HepG2 (cell line): Measurements from ENCODE around the gene NSD1. TPM values are rescaled to one million over a fixed set of nuclear protein-coding genes. Genes with fewer than 3 reads are reported as not detected.

Experiments used
- FOXA1 ChIP-seq, 2 experiments: fragments of 450-650 bp in 1 of 2; sonication (generic) in 1 of 2; formaldehyde crosslinking in 1 of 2; IDR thresholded peaks; 2 replicates each; pipeline versions ENCODE4 v1.4.0 to v1.6.1; 2016 to 2020; ENCODE audit warnings: missing genetic modification reagents in 1 of 2
- GTF3A ChIP-seq: sonication (generic); formaldehyde crosslinking; conservative IDR thresholded peaks from 2 replicates; pipeline ENCODE4 v1.4.0; 2020; ENCODE audit warnings: mild to moderate bottlenecking, missing genetic modification reagents
- HNRNPUL1 ChIP-seq: fragments of 200-400 bp; formaldehyde crosslinking; IDR thresholded peaks from 2 replicates; pipeline ENCODE4 v1.6.1; 2017; ENCODE audit warnings: low read depth, mild to moderate bottlenecking, low read length, moderate library complexity
- JUND ChIP-seq: sonication (generic); formaldehyde crosslinking; IDR thresholded peaks from 2 replicates; pipeline ENCODE4 v1.8.0; 2022; ENCODE audit warnings: mild to moderate bottlenecking, missing genetic modification reagents
- MLXIP ChIP-seq: sonication (generic); formaldehyde crosslinking; IDR thresholded peaks from 2 replicates; pipeline ENCODE4 v1.9.0; 2021; ENCODE audit warnings: missing genetic modification reagents, borderline replicate concordance
- MTERF4 ChIP-seq: sonication (generic); formaldehyde crosslinking; IDR thresholded peaks from 2 replicates; pipeline ENCODE4 v1.8.0; 2023; ENCODE audit warnings: mild to moderate bottlenecking, missing genetic modification reagents
- NFATC3 ChIP-seq: sonication (generic); formaldehyde crosslinking; IDR thresholded peaks from 2 replicates; pipeline ENCODE4 v1.5.1; 2020; ENCODE audit warnings: mild to moderate bottlenecking, missing genetic modification reagents
- TFAP4 ChIP-seq: sonication (generic); IDR thresholded peaks from 2 replicates; pipeline ENCODE4 v1.6.1; 2016; ENCODE audit warnings: low read depth, borderline replicate concordance
- TP53 ChIP-seq: sonication (generic); formaldehyde crosslinking; conservative IDR thresholded peaks from 2 replicates; pipeline ENCODE4 v1.4.0; 2020; ENCODE audit warnings: missing genetic modification reagents
- ZNF205 ChIP-seq: IDR thresholded peaks from 2 replicates; pipeline ENCODE4 v1.6.1; 2018; ENCODE audit warnings: missing biosample characterization, missing genetic modification reagents
- ZNF367 ChIP-seq: sonication (generic); formaldehyde crosslinking; IDR thresholded peaks from 2 replicates; pipeline ENCODE4 v1.4.0; 2020; ENCODE audit warnings: missing genetic modification reagents, borderline replicate concordance
- ZNF589 ChIP-seq: sonication (generic); formaldehyde crosslinking; conservative IDR thresholded peaks from 2 replicates; pipeline ENCODE4 v1.8.0; 2022; ENCODE audit warnings: mild to moderate bottlenecking, moderate library complexity, missing genetic modification reagents
- polyA plus RNA-seq, 8 experiments: library from polyadenylated mRNA; depleted of rRNA in 3 of 8; stranded (reverse) in 7 of 8; unstranded in 1 of 8; fragments of >200 nt; fragmentation: Illumina TruSeq in 4 of 8; extraction: Trizol in 4 of 8; gene quantifications; 2 replicates each; pipeline versions ENCODE4 v1.2.1 to v1.2.3, GENCODE V29; 2011 to 2016; ENCODE audit warnings: low read depth in 4 of 8, missing spikeins in 1 of 8, mixed read lengths in 1 of 8; ENCODE audit not compliant: insufficient read depth in 1 of 8
- total RNA-seq, 5 experiments: library from RNA; depleted of rRNA; stranded (reverse); fragments of >200 nt; fragmentation: Illumina TruSeq; extraction: Trizol; gene quantifications; 2 replicates each; pipeline ENCODE4 v1.2.3, GENCODE V29; 2016; ENCODE audit warnings: low read depth in 1 of 5
- TF ChIP-seq, protein P1 (sequence below): IDR thresholded peaks from 2 replicates; pipeline ENCODE4 v1.6.1; 2016; ENCODE audit warnings: missing genetic modification reagents, missing compliant biosample characterization

NSD1 gene
- total and polyA plus RNA-seq, 2 of the 13 experiments (the other 11 are each of a cell fraction or from before 2014, with no cell fraction given): 0.01 to 0.09 TPM

- TF ChIP-seq MTERF4 (no peak), JUND (CRISPR knock-in tag) (no peak), NFATC3 (CRISPR knock-in tag) (no peak), HNRNPUL1 (no peak), TFAP4 (no peak; the same call in 1 of the 2 replicates), ZNF589 (CRISPR knock-in tag) (0 out of 2 replicates have a peak, but pooled peaks have one; percentile 36), ZNF367 (CRISPR knock-in tag) (no peak), ZNF205 (CRISPR knock-in tag) (no peak), MLXIP (no peak), GTF3A (CRISPR knock-in tag) (peak; percentile 70; the same call in 1 of the 2 replicates), FOXA1 (IDR thresholded peaks at IDR 0.05) (no peak), FOXA1 (CRISPR knock-in tag; IDR thresholded peaks at IDR 0.05) (no peak), TP53 (CRISPR knock-in tag) (no peak)
- TF ChIP-seq, protein P1, sequence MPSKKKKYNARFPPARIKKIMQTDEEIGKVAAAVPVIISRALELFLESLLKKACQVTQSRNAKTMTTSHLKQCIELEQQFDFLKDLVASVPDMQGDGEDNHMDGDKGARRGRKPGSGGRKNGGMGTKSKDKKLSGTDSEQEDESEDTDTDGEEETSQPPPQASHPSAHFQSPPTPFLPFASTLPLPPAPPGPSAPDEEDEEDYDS (CRISPR knock-in tag): peak; percentile 46
Measured at GRCh38 chr5:177311723-177312648, 178.4 kb downstream of the NSD1 start, which contains the start of gene MXD3 (continued).
